ENCODE measurements around the gene N4BP2.
"Not testable (repeated sequence)": the region's sequence is repeated elsewhere in the genome, so short reads cannot be mapped to it uniquely, and the experiment has no call there.

Gene N4BP2

DNA sequence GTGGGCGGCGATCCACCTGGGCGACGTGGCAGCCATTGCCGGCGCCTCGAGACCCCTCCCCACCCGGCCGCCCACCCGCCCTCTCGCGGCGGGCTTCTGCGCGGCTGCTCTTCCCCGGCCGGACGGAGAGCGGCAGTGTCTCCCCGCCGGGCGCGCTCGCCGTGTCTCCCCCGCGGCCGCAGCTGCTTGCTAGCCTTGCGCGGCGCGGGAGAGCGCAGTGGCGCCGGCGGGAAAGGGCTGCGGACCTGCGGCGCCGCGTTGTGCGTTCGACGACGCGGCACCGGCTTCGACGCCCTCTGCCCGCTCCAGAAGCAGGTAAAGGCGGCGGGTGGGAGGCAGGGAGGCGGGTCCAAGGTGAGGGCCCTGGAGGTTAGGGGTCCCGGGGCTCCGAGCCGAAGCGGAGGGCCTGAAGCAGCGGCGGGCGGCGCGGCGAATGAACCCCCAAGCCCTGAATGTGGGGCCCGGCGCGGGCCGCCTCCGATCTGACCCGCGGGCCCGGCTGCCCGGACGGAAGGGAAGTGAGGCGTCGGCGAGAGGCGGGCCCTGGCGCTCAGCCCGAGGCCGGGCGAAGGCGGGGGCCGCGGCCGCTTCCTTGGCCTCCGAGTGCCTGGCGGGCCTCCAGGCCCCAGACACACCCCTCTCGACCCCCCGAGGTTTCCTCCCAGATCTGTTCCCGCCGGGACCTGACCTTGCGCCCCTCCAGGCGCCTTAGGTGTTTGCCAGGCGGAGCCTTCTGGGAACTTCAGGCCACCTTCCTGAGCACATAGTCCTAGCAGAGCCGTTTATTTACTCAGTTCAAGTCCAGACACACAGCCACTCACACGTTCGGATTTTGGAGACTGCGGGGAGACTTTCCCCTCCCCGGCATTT is at the start of gene N4BP2:
Gene N4BP2 (plus strand): TSS at position 135 of the 870 bp plus-strand sequence. CDS start 40,491 bp downstream, outside the sequence.
- DNase-seq: peak; percentile 88

DNA sequence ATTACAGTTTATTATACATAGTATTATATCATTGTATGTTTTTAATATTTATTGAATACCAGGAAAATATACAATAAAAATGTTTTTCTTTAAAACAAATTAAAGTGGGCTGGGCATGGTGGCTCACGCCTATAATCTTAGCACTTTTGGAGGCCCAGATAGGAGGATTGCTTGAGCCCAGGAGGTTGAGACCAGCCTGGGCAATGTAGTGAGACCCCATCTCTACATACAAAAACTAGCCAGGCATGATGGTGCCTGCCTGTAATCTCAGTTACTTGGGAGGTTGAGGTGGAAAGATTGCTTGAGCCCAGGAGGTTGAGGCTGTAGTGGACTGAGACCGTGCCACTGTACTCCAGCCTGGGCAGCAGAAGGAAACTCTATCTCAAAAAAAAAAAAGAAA is 40.6 kb upstream of the N4BP2 start:
- DNase-seq: no peak

DNA sequence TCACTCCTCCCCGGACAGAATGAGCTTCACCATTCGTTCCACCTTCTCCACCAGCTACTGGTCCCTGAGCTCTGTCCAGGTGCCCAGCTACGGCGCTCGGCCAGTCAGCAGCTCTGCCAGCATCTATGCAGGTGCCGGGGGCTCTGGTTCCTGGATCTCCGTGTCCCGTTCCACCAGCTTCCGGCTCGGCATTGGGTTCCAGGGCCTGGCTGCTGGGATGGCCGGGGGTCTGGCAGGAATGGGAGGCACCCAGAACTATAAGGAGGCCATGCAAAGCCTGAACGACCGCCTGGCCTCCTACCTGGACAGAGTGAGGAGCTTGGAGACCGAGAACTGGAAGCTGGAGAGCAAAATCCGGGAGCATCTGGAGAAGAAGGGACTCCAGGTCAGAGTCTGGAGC is 36.4 kb upstream of the N4BP2 start:
- DNase-seq: no peak

DNA sequence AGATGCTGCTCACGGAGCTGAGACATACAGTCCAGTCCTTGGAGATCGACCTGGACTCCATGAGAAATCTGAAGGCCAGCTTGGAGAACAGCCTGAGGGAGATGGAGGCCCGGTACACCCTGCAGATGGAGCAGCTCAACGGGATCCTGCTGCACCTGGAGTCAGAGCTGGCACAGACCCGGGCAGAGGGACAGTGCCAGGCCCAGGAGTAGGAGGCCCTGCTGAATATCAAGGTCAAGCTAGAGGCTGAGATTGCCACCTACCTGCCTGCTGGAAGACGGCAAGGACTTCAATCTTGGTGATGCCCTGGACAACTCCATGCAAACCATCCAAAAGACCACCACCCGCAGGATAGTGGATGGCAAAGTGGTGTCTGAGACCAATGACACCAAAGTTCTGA is 35.5 kb upstream of the N4BP2 start:
- not testable (repeated sequence) for DNase-seq

DNA sequence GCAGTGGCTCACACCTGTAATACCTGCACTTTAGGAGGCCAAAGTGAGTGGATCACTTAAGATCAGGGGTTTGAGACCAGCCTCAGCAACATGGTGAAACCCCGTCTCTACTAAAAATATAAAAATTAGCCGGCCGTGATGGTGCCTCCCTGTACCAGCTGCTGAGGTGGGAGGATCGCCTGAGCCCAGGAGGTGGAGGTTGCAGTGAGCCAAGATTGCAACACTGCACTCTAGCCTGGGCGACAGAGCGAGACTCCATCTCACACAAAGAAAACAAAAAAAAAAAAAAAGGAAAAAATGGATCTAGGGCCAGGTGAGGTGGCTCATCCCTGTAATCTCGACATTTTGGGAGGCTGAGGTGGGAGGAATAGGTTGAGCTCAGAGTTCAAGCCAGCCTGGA is 32.6 kb upstream of the N4BP2 start:
- not testable (repeated sequence) for DNase-seq

DNA sequence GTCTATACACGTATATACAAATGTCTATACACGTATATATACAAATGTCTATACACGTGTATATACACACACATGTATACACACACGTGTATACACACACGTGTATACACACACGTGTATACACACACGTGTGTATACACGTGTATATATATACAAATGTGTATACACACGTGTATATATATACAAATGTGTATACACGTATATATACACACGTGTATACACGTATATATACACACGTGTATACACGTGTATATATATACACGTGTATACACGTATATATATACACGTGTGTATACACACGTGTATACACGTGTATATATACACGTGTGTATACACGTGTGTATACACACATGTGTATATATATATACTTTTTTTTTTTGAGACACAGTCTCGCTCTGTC is 23.9 kb upstream of the N4BP2 start:
- no peak for DNase-seq

DNA sequence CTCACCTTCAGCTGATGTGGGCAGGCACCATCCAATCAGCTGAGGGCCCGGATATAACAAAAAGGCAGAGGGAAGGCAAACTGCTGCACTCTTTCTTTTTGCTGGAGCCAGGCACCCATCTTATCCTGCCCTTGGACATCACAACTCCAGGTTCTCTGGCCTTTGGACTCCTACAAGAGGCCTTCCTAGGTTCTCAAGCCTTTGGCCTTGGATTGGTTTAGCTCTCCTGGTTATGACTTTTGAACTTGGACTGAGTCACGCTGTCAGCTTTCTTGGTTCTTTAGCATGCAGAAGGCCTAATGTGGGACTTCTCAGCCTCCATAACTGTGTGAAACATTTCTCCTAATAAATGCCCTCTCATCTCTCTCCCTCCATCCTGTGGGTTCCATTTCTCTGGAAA is 23.0 kb upstream of the N4BP2 start:
- no peak for DNase-seq

DNA sequence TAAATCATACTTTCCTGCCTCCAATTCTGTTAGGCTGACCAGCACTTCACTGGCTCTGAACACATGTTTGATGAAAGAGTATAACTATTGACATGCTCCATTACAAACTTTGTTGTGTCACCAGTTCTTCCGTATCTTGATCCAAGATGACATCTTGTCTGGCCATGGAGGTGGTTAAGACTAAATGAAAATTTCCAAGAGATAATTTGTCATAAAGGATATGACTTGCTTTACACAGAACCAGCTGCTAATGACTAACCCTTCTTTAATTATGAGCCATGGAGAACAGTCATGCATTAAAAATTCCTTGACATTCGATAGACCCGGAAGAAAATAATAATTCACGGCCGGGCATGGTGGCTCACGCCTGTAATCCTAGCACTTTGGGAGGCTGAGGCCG is 17.7 kb upstream of the N4BP2 start:
- no peak for DNase-seq

DNA sequence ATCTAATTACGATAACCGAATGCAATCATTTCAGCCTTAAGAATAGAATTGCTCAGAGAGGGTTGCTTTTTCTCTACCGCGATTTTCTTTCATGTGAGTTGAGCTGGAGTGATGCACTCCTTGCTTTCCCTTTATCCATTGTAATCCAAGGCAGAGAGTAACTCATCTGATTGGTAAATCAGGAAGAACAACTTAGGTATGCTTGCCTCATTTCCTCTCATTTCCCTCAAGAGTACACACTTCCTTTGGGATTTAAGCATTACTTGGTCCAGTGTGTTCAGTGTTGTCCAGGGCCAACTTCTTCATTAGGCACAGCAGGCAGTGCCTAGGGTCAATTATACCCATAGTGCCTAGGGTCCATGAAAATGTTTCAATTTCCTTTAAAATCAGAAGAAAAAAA is 15.7 kb upstream of the N4BP2 start:
- DNase-seq: no peak

DNA sequence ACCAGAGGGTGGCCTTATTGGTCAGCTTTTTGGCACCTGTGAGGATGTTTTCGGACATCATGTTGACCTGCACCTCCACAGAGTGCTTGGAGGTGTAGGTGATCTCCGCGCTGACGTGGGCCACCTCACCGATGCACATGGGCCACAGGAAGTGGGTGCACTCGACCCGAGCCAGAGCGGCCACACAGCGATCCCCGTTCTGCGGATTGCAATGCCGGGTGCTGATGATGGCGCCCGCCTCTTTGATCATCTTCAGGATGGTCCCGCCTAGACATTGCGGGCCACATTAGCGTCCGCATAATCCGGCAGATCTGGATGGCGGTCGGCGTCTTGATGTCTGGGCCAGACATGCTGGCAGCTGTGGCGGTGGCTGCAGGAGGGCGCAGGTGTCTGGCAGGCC is 12.9 kb upstream of the N4BP2 start:
- no peak for DNase-seq

DNA sequence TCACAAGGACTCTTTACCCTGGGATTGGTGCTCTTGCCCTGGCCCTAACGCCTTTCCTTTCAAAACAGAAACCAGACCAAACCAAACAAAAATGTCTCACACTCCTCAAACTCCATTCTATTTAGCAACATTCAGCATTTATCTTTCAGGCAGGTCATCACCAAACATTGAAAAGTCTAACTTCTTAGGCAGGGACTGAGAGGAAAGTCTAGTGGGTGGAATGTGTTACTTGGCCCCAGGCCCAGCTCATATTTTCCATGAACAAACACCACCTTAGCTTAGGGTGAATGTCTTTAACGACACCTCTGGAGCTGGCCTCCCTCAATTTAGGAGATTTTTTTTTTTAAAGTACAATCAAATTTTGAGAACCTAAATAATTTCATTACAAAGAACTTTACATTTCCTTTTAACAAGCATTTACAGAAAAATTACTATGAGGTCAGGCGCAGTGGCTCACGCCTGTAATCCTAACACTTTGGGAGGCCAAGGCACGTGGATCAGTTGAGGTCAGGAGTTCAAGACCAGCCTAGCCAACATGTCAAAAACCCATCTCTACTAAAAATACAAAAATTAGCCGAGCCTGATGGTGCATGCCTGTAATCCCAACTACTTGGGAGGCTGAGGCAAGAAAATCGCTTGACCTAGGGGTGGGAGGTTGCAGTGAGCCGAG is 10.2 kb upstream of the N4BP2 start:
- DNase-seq: no peak

DNA sequence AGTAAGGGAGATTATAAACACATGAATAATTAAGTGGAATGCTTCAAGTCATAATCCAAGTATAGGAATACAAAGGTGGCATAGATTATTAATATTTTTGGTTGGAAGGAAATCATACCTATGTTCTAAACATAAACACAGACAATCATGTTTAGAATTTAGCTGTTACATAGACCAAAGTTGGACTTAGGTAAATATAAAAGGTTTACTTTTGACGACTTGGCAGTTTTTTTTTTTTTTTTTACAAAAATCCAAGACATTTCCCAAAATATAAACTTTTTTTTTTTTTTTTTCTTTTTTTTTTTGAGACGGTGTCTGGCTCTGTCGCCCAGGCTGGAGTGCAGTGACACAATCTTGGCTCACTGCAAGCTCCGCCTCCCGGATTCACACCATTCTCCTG is 3.5 kb upstream of the N4BP2 start:
- DNase-seq: no peak

DNA sequence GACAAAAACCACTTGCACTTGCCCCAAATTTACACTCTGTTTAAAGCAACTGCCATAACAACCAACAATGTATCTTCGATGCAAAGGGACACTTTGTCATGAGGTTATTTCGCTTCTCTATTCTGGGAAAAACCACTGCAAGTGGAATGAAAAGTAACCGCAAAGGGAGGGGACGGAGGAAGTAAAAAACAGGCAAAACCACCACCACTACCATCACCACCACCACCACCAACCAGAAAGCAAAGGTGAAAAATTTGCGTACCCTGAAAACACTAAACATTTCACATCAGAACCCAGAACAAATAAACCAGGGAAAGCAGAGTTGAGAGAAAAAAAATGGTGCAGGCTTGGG is 1.2 kb upstream of the N4BP2 start:
- no peak for DNase-seq

DNA sequence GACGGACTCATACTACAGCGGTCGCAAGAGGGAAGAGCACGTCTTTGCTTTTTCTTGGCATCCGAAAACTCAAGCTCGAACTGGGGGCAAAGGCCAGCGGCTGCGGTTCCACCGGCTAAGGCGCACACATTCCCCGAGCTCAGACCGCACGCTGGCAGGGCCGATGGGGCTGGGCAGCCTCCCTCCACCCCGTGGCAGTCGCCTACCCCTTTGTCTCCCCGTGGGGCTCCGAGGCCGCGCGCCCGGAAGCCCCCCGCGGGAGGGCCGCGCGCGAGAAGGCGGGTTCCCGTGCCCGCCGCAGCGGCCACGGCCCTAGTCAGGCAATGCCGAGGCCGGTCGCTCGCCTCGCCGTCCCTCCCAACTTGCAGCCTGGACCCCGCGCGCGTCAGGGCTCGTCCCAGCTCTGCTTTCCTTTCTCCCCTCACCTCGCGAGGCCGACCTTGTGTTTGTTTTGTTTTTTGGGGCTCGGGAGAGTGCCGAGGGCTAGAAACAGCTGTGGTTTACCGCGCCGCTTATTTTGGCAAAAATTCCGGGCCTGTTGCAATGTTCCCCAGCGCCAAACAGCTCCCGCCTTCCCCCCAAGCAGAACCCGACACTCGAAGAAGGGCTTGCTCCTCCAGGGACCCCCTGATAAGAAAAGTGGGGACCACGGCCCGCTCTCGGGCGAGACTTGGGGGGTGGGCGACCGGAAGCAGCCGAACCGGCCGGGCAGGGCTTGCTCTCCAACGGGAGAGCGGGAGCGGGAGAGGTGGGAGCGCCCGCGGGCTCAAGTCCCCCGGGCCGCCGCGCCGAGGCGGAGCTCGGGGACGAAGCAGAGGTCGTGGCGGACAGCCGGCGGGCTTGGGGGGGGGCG is 561 bp upstream of the N4BP2 start:
- DNase-seq: peak; percentile 82

DNA sequence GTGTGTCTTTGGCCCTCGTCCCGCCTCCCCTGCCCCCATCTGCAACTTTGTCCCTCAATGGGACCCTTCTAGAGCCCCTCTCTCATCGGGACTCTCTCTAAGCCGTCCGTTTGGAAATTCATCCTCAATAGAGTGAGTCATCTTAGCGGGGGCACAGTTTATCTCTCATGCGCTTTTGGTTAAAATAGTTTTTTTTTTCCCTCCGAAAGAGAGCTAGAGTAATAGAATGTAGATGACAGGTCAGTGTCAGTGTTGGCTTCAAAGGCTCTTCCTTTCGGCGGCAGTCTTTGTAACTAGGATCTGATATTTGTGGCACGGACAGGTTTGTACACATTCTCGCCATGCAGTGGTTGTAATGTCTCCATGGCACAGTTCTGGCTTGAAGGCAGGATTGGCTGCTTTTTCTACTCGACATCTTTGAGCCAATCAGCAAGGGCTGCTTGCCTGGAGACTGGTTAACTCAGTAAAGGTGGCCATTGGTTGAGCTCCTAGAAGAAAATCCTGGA is 989 bp downstream of the N4BP2 start:
- peak; percentile 80 for DNase-seq

DNA sequence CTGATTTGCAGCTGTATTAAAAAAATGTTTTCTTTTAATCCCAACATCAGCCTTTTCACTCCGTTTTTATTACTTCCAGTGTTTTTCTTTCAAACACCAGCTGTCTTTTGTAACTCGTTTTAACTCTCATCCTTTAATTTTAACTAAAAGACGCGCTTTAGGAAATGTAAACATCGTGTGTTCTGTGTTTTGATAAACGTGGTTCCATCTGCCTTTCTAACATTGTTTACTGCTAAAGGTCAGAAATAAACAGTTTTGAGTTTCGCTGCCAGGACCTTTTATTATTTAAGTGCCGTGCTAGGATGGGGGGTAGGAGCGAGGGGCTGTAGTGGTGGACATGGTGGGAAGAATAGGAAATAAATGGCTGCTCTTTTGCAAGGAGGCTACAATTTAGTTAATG is 1.5 kb downstream of the N4BP2 start:
- no peak for DNase-seq

DNA sequence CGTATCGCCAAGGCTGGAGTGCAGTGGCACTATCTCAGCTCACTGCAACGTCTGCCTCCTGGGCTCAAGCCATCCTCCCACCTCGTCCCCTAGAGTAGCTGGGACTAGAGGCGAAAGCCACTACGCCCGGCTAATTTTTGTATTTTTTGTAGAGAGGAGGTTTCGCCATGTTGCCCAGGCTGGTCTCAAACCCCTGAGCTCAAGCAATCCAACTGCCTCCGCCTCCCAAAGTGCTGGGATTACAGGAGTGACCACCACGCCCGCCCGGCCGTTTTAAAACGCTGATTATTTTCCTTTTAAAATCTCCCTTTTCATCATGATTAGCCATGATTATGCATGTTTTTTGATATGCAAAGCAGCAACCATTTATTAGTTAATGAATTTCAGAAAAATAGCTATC is 2.2 kb downstream of the N4BP2 start:
- DNase-seq: no peak

DNA sequence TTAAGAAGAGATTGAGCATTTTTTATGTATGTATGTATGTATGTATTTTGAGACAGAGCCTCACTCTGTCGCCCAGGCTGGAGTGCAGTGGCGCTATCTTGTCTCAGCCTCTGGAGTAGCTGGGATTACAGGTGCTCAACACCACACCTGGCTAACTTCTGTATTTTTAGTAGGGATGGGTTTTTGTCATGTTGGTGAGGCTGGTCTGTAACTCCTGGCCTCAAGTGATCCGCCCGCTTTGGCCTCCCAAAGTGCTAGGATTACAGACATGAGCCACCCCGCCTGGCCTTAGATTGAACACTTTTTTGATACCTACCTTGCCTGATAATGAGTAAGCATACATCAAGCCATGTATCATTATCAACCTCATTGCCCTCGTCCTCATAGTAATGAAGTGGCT is 2.7 kb downstream of the N4BP2 start:
- DNase-seq: no peak

DNA sequence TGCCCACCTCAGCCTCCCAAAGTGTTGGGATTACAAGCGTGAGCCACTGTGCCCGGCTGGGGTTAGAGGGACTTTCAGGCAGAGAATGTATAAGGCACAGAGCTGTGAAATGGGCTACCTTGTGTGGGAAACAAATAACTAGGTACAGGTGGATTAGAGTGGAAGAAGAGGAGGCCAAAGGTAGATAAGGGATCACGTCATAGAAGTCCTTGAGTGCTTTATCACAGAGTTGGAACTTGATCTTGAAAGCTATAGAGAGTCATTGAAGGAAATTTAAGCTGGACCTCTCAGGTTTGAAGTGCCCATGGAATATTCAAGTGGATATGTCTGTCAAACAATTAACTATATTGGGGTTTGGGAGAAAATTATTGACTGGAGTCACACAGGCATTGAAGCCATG is 8.4 kb downstream of the N4BP2 start:
- DNase-seq: no peak

DNA sequence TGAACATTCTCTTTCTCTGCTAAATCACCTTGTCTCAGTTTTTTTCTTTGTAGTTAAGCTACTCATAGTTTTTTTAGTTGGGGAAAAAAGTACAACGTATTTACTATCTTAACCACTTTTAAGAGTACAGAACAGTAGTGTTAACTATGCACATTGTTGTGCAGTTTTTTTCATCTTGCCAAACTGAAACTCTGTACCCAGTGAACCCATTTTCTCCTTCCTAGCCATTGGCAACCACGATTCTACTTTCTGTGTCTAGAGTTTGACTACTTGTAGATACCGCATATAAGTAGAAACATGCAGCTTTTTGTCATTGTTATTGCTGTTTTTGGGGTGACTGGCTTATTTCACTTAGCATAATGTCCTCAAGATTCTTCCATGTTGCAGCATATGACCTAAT is 10.0 kb downstream of the N4BP2 start:
- DNase-seq: no peak

DNA sequence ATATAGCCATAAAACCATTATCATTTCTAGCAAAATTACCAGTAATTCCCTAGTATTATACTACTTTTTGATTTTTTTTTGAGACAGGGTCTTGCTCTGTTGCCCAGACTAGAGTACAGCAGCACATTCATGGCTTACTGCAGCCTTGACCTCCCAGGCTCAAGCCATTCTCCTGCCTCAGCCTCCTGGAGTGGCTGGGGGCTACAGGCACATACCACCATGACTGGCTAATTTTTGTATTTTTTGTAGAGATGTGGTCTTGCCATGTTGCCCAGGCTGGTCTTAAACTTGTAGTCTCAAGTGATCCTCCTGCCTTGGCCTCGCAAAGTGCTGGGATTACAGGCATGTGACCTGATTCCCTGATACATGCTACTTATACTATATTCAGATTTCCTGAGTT is 13.7 kb downstream of the N4BP2 start:
- DNase-seq: no peak

DNA sequence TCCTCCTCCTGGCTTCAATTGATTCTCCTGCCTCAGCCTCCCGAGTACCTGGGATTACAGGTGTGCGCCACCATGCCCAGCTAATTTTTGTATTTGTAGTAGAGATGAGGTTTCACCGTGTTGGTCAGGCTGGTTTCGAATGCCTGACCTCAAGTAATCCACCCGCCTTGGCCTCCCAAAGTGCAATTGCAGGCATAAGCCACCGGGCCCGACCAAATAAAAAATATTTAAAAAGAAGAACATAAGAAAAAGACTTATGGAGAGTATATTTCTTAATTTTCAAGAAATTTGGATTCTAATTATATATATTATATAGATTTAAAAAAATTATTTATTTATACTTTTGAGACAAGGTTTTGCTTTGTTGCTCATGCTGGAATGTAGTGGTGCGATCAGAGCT is 29.8 kb downstream of the N4BP2 start:
- no peak for DNase-seq

DNA sequence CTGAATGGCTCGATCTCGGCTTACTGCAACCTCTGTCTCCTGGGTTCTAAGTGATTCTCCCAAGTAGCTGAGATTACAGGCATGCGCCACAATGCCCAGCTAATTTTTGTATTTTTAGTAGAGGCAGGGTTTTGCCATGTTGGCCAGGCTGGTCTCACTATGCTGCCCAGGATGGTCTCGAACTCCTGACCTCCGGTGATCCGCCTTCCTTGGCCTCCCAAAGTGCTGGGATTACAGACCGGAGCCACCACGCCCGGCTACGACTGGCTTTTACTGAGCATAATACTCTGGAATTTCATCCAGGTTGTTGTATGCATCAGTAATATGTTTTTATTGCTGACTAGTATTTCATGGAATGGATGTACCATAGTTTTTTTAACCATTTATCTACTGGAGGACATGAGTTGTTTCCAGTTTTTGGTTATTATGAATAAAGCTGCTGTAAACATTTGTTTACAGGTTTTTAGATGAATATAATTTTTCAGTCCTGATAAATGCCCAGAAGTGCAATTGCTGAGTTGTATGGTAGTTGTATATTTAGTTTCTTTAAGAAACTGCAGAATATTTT is 31.2 kb downstream of the N4BP2 start:
- no peak for DNase-seq
